CD4-positive, alpha-beta T cell treated with Interleukin-6 for 4 hours (primary cell): ENCODE measurements around the gene ZBP1.

Experiments
- DNase-seq: peaks from one replicate; pipeline ENCODE4 v3.0.0-alpha.2; 2020; ENCODE audit warnings: mixed read lengths

ZBP1 gene

DNA sequence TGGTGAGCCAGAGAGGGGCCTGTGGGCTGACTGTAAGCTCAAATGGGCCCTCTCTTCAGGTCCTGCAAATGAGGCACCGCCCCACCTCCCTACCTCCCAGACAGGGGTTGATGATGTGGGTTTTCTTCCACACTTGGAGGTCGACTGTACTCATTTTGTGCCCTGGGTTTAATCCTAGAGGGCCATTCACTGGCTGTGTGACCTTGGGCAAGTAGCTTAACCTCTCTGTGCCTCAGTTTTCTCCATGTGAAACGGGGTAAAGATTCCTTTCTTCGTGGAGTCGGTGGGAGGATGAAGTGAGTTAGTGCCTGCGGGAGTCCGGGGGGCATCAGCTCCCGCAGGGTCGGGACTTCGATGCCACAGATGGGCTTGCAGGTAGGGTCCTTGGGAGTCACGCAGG, 23.9 kb downstream of the ZBP1 start:
- DNase-seq, result no peak

DNA sequence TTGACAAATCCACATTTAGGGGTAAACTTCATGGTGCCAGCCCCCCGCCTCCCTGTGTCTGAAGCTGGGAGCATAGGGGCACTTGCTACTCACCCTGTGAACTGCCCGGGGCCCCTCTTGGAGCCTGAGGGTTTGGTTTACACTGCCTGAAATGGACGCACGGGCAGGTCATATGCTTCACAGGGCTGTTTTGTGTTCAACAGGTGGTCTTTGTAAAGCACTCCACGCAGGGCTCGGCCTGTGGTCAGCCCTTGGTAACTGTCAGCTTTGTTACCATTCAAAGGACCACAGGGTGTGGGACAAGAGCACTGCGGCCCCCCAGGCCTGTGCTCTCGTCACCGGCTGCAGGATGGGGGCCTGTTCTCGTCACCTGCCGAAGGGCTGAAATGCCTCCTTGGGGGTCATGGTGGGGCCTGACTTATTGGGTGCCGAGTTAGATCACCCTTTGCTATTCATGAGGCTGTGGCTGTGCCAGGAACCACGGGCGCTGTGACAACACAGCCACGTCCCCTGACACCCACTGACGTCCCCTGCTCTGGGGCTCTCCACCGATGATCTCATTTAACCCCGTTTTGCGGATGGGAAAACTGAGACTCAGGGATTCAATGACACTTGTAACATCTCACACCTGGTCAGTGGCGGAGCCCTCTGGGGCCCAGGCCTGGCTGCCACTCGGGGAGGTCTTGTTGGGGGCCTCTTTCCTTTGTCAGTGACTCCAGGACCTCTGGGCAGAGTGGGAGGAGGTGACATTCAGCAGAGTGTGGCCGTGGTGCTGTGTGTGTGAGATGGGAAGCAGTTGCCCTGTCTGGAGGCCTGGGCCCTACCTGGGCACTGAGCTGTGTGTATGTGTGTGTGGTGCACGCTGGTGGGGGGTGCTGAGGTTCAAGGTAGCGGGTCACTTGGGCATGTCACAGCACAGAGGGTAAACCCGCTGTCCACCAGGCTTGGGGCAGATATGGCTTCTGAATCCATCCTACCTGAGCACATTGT, 24.9 kb downstream of the ZBP1 start:
- no peak for DNase-seq

DNA sequence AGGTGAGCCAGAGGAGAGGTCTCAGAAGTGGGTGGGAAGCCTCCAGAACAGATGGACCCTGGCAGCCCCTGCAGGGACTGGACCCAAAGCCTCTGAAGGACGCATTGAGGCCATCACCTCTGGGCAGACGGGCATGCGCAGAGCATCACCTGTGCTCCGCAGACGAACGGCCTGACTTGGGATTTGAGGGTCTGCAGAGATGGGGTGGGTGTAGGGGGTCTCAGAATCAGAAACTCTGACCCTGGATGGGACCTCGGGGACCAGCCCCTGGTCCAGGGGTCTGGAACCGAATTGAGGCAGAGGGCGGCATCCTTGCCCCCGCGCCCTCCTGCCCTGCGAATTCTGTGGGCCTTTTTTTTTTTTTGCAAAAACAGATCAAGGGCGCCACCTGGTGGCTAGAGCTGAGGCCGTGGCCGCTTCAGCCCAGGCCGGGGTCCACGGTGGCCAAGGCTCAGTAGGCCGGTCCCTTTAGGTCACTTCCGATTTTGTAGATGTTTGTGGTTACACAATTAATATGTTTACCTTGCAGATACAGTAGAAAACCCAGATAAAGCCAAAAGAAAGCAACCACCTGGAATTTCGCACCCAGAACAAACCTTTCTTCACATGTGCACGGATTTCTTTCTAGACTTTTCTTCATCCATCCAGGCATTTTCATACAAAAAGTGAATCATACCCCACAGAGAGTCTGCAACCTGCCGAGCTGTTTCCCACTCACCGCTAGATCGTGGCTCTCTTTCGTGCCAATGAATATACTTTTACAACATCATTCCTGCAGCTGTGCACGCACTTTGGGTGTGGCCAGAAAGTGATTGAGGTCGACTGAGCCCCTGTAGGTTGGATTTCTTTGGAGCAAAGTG, 25.9 kb downstream of the ZBP1 start:
- DNase-seq, result peak; percentile 69

DNA sequence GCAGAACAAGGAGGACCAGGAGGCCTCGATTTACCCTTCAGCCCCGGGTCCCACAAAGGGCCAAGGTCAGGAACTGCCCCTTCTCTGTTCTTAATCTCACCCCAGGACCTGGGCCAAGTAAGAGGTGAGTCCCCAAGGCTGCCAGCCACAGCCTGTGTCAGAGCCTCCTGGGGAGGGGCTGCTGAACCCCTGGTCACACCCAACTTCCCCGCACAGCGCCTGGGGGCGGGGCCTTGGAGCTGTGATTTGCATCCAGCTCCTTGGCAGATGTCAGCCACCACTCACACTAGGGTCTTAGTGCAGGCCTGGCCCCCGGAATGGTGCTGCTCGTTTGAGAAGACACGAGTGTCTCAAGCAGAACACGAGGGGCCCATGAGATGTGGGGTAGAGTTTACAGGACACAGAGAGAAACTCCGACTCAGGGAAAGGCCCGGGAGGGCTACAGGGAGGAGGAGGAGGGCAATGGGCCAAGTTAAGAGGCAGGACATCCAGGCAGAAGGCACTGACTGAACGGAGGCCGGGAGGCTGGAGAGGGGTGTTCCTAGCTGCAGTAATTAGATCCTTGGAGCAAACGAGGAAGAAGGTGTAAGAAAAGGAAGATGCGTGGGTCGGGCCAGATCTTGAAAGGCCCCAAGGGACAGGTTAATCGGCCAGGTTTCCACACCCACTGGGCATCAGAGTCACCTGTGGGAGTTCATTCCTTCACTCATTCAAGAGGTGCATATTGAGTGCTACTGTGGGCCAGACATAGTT, 26.9 kb downstream of the ZBP1 start:
- DNase-seq, result no peak

DNA sequence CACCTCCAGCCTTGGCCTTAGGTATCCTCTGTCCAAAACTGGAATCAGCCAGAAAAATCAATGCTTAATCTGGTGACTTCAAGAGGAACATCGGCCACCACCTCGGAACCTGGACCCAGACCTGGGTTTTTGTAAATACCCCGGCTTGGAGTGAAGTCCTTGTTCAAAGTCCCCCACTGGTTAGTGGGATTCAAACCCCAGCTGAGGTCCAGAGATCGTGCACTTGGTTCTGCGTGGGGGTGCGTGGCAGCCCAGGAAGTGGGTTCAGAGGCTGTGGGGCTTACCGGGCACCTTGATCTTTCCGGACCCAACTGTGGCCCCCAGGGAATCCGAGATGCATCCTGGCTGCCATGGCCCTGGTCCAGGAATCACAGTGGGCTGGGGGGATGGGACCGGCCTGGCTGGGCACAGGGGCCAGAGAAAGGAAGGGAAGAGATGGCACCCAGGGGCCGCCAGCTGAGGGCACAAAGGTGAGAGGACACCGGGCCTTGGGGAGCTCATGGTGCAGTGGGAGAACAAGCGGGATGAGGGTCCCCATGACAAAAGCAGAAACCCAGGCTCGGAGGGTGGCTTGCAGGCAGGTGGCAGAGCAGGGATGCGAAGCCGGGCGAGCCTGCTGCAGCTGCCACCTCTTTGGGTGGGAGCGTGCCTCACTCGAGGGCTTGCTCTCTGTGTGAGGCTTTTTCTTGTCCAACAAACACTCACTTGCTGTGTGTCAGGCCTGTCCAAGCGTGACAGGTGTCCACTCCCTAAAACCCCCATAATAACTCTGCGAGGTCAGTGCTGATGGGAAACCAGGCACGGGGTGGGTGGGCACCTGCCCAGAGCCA, 27.7 kb downstream of the ZBP1 start:
- DNase-seq, result no peak

DNA sequence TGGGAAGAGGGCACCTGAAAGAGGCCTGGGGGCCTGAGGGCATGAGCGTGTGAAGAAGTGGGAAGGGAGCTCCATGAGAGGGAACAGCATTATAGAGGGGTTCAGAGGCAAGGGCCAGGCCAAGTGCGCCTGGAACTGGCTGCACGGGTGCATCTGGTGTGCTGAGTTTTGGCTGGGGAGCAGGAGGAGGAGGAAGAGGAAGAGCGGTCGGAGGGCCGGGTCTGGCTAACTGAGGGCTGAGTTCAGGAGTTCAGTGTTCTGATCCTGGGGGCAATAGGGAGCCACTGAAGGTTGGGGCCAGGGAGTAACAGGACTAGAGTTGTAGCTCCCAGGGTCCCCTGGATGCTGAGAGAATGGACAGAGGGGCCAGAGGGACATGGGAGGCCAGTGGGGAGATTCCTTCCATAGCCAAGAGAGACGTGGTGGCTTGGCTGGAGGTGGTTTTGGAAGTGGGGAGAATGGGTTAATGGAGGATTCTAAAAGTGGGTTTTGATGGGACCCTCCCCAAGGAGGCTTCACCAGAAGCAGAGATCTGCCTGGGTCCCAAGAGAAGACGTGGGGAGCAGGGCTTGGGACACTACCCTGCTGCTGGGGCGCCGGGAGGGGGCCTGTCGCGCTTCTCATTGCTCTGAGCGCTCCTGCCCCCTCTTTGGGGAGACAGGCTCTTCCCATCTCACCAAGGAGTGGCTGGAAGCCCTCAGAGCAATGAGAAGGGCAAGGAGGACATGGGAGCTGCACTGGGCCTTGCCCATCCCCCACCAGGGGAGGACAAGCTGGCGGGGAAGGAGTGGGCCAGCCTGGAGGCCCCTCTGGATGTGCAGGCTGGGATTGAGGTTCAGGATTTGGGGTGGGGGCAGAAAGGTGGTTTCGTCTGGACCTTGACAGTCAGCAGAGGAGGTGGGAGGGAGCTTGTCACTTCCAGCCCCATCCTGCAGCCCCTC, 28.7 kb downstream of the ZBP1 start:
- no peak for DNase-seq

DNA sequence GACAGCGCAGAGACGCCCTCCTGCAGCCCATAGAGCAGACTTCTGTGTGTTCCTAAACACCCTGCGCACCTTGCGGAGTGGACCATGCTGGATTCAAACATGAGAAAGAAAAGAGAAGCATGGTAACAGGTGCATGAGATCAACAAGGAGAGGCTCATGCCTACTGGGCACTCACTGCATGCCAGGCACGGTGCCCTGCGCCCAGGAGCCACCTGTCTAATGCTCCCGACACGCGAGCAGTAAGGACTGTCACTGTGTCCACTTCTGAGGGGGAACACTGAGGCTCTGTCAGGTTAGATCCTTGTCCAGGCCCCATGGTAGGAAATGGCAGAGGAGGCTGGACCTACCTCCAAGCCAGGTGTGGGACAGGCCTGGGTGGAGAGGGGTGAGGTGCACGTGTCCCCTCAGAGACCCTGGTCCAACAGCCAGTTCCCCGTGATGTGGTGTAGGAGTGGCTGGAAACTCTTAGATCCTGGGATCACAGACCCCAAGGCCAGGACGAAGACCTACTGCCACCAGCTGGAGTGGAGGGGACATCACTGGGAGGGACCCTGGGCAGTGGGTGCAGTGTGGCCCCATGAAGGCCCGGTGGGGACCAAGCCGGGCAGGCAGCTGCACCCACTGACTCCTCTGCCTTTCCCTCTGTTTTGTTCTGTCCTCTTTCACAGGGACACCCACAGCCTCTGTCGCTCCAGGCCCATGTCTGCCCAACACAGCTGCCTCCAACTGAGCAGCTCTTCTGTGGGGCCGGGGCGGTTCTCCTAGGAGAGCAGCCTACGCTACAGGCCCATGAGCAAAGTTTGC, 29.5 kb downstream of the ZBP1 start:
- no peak for DNase-seq

DNA sequence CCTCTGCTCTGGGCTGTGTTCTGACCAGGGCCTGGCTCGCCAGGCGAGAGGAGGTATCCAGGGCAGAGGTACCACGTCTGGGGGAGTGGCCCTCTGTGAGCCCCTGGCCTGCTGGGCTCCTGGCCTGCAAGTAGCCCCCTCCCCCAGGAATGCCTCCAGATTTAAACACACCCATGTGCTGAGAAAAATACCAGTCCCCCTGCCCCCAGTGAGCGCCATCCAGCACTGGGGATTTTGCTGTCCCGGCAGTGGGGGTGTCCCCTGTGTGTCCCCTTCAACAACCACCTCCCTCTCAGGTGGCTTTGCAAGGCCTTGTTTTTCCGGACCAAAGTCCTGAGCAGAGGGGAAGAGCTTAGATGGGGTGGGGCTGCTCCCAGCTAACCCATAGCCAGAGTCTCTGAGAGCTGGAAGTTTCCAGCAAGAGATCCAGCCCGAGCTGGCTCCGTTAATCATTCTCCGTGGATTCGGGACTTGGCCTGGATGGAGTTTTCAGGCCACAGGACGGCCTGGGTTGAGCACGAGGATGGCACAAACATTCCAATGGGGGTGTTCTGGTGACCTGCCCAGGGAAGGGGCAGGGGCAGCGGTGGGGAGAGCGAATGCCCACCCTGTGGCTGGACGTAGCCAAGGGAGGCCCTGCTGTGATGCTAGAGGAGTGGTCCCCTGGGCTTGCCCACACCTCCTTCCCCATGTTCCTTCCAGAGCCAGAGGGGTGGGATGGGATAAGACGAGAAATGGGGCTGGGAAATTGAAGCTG, 30.3 kb downstream of the ZBP1 start:
- DNase-seq, result no peak

DNA sequence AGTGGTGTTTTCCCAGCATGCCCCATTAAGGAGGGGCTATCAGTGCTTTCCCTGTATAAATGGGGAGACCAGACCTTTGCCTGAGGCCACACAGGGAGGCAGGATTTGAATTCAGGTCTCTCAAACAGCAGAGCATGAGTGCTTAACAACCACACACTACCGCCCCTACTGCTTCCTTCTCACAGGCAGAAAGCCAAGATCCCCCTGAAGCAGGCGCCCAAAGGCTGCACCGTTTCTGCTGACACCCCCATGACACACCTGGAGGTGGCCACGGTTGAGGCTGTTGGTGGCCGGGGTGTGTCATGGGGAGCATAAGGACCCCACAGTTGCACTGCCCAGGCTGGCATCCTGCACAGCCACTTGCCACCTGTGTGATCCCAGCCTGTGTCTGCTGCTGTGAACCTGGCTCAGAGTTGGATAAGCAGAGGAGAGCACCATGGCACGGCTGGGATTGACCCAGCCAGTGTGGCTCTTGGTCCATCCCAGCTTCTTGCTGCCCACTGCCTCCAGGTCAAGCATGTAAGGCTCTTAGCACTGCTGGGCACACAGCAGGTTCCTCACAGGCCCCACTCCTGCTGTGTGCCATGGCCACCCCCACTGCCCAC, 31.0 kb downstream of the ZBP1 start:
- DNase-seq, result no peak

DNA sequence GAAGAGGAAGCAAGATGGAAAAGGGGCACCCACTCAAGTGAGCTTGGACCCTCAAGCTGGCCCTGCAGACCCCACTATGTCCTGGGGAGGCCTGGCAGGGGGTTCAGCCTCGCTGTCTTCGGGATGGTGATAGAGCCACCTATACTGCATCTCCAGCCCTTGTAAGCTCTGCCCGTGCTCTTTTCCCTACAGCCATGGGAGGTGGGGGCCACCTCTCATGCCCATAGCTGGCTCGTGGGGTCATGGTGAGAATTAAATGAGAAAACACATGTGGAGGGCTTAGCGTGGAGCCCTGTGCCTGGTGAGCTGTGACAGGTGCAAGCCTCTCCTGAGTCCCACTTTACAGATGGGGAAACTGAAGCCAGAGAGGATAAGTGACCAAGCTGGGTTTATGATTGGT, 31.6 kb downstream of the ZBP1 start:
- DNase-seq, result no peak

DNA sequence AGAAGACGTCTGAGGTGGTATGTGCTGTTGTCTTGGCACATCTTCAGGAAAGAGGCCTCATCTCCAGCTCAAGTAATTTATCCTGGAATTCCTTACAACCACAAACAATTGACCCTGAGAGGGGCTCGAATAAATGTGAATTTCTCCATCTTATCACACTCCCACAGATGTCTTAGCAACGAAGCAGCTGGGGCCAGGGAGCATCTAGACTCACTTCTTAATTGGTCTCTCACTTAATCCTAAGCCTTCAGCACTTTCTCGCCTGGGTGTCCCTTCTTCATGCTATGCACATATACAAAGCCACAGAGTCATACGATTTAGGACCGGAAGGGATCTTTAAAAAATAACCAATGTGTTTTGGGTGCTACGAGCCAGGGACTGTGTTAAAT, 32.2 kb downstream of the ZBP1 start:
- no peak for DNase-seq

DNA sequence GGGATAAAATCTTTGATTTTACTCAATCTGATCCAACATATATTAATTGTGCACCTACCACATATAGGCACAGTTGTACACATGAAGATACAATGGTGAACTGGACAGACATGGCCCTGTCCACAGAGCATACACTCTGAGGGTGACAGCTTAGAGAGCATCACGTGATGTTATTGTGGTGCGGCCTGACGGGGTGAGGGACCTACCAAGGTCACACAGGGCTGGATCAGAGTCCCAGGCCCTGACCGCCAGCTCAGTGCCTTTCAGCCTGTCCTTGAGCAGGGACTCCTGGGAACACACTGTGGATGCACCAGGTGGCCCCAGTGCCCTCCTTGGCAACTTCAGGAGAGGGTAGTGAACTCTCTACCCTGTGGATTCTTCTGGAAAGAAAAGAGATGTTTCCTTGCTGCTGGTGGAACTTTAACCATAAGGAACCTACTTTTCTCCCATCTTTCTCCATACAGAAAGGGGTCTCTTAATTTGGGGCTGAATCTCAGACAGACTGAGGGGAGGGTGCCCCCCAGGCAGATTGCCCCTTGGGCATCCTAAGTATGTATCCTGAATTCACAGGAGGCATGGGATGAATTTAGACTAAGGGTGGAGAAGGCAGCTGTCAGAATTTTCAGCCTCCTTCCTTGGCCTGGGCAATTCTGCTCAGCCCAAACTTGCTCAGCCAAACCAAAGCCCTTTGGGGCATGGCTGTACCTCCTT, 32.8 kb downstream of the ZBP1 start:
- DNase-seq, result no peak

DNA sequence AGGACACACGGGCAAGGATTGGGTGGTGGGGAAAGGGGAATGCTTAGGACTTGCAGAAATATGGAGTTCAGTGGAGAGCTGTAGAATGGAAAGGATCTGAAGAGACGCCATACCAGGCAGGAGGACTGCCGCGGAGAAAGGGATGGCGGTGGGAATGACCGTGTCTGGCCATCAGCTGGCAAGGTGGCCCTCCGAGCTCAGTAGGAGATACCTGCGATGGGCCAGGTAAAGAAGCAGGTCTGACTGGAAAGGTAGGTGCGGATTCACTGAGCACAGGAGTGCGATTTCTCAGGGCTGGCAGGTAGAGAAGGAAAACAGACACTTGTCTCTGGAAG, 33.3 kb downstream of the ZBP1 start:
- DNase-seq, result no peak

DNA sequence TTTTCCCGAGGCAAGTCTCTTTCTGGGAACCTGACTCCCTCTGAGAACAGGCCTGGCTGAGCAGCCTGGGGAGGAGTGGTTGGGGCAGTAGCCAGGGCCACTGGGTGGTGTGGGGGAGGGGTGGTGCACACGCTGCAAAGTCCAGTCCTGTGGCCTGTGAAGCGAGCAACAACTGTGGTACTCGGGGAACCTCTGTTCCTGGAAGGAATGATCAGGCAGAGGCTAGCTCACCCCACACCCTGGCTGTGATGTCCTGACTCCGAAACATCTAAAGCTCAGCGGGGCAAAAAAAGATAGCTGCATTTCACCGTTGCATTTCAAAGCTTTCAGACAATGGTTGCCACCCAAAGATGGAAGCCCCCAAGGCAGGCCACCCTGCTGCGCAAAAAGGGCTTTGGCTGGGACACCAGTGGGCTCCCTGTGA, 33.8 kb downstream of the ZBP1 start:
- no peak for DNase-seq

DNA sequence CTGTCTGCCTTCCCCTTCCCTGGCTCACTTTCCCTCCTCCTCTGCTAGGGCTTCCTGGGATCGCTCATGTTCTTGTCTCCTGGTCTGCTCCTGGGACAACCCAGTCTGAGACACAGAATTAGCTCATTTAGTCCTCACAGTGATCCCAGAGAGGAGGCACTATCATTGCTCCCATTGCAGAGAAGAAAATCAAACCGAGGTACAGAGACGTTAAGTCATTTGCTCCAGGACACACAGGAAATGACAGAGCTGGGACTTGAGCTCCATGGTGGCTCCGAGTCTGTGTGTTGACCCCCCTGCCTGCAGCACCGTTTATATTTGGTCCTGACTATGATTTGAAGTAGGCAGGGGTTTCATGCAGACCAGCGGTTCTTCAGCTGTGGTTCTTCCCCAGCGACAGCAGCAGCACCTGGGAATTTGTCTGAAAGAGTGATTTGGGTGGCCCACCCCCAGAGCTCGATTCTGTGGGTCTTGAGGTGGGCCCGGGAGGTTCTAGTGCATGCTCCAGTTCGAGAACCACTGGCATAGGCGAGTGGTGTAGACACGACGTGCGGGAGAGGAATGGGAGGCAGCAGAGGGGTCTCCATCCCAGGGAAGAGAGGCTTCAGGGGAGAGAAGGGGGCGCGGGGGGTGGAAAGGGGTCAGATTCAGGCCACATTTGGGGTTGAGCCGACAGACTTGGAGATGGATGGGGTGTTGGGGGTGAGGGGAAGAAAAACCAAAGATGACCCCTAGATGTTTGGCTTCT, 34.6 kb downstream of the ZBP1 start:
- DNase-seq, result no peak

DNA sequence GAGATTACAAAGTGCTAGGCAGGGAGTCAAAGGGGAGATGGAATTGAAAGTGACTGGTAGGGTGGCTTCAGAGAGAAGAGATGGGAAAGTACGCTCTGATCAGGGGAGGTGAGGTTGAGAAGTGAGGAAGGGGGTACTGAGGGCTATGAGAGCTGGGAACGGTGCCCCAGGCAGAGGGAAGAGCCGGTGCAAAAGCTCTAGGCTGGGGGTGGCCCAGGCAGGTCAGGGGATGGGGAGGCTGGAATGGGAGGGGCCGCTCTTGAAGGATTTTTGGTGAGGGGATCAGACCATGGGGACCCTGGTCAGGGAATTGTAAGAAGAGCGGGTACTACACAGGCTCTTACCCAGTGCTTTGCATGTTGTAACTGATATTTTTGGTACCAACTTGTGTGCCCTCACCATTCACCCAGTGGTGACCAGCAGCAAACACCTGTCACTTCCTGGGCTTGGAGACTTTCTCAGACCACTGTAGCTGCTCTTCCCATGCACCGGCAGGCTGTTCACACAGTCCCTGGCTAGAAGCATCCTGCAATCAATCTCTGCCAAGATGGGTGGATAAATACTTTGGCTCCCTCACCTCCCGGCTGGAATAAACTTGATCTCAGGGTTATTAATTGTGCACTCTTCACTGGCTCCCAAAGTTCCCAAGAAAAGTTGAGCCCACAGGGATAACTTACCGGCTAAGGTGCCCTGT, 35.3 kb downstream of the ZBP1 start:
- DNase-seq, result no peak
